ENCODE results near the gene TEF.

Gene TEF

DNA sequence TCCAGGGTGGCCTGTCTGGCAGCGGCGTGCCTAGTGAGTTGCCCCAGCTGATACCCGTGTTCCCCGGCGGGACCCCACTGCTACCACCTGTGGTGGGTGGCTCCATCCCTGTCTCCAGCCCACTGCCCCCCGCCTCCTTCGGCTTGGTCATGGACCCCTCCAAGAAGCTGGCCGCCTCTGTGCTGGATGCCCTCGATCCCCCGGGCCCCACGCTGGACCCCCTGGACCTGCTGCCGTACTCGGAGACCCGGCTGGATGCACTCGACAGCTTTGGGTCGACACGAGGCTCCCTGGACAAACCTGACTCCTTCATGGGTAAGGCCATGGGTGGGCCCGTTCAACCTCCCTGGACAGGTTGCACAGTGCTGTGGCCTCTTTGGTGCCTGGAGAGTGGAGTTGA lies 41.9 kb upstream of the TEF start:
- TF ChIP-seq, protein P1, sequence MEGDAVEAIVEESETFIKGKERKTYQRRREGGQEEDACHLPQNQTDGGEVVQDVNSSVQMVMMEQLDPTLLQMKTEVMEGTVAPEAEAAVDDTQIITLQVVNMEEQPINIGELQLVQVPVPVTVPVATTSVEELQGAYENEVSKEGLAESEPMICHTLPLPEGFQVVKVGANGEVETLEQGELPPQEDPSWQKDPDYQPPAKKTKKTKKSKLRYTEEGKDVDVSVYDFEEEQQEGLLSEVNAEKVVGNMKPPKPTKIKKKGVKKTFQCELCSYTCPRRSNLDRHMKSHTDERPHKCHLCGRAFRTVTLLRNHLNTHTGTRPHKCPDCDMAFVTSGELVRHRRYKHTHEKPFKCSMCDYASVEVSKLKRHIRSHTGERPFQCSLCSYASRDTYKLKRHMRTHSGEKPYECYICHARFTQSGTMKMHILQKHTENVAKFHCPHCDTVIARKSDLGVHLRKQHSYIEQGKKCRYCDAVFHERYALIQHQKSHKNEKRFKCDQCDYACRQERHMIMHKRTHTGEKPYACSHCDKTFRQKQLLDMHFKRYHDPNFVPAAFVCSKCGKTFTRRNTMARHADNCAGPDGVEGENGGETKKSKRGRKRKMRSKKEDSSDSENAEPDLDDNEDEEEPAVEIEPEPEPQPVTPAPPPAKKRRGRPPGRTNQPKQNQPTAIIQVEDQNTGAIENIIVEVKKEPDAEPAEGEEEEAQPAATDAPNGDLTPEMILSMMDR (conservative IDR thresholded peaks at IDR 0.05; ENCODE audit: low read depth, low read length): no peak
- DNase-seq (ENCODE audit: low read depth): no peak
- no peak overlapping the region for H3K4me3 ChIP-seq (ENCODE audit: low read depth, low read length)

DNA sequence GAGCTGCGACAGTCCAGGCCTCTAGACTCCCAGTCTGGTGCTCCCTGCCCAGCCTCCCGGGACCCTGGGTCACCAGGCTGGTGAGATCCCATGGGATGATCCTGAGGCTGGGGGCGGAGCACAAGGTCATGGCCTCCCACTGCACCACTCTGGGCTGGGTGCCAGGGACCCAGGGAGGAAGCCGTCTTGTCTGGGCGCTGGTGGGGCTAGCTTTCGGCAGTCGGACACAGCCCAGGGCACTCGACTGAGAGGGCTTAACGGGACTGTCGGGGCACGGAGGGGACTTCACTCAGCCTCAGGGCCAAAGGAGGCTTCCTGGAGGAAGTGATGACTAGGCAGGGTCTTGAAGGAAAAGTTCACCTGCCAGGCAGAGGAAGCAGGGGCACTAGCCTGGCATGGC lies 41.4 kb upstream of the TEF start:
- no peak overlapping the region for H3K4me3 ChIP-seq (ENCODE audit: low read depth, low read length)
- no peak for DNase-seq (ENCODE audit: low read depth)
- TF ChIP-seq, protein P1 (conservative IDR thresholded peaks at IDR 0.05; ENCODE audit: low read depth, low read length): no peak

- H3K4me3 ChIP-seq (ENCODE audit: low read depth, low read length): no peak overlapping the region
- TF ChIP-seq, protein P1 (conservative IDR thresholded peaks at IDR 0.05; ENCODE audit: low read depth, low read length): no peak
- no peak for DNase-seq (ENCODE audit: low read depth)
Observed at GRCh38 chr22:41341012-41341411, 40.7 kb upstream of the TEF start.

DNA sequence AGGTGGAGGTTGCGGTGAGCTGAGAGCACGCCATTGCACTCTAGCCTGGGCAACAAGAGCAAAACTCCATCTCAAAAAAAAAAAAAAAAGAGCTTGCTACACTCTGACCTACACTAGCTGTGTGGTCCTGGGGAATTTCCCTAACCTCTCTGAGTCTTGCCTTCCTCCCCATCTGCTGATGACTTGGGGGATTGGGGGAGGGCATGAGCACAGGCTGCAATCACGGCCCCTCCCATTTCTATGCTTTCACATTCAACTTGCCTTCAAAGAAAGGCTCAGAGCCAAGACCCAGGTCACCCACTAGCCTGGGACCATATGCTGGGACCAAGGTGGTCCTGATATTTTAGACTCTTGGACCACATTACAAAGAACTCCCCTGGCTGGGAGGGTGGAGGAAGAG lies 39.8 kb upstream of the TEF start:
- H3K4me3 ChIP-seq (ENCODE audit: low read depth, low read length): no peak overlapping the region
- TF ChIP-seq, protein P1 (conservative IDR thresholded peaks at IDR 0.05; ENCODE audit: low read depth, low read length): no peak

DNA sequence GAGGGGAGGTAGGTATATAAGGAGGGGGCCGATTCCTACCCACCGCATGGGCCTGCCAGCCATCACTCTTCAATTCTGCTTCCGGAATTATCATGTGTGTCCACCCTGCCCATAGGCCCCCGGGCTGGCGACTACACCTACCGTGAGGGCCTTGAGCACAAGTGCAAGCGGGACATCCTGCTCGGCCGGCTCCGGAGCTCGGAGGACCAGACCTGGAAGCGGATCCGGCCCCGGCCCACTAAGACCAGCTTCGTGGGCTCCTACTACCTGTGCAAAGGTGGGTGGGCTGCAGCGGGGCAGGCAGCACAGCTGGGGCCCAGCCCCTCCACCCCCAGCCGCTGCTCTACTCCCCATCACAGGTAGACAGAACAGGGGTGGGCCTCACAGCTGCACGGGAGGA lies 38.4 kb upstream of the TEF start:
- no peak overlapping the region for H3K4me3 ChIP-seq (ENCODE audit: low read depth, low read length)
- TF ChIP-seq, protein P1 (conservative IDR thresholded peaks at IDR 0.05; ENCODE audit: low read depth, low read length): no peak
- no peak for DNase-seq (ENCODE audit: low read depth)

More for the DNA sequence above, 39.8 kb upstream of the TEF start:
- peak; percentile 30 for DNase-seq (ENCODE audit: low read depth)

DNA sequence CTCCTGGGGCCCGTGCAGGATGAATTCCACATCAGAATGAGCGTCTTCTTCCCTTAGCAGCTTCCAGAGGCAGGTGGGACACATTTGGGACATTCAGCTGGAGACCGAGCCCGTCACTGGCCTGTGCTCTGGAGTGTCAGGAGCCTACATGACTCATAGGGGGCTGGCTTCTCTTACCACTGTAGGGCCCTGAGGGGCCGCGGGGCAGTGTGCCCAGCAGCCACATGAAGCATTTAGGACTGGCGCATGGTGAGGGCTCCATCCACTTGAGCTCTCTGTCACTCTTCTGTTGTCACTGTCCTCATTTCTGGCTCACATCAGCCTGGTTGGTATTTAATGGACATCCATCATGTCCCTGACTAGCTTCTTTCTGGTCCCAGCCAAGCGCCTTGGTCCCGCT lies 38.0 kb upstream of the TEF start:
- DNase-seq (ENCODE audit: low read depth): no peak
- H3K4me3 ChIP-seq (ENCODE audit: low read depth, low read length): no peak overlapping the region
- TF ChIP-seq, protein P1 (conservative IDR thresholded peaks at IDR 0.05; ENCODE audit: low read depth, low read length): no peak

DNA sequence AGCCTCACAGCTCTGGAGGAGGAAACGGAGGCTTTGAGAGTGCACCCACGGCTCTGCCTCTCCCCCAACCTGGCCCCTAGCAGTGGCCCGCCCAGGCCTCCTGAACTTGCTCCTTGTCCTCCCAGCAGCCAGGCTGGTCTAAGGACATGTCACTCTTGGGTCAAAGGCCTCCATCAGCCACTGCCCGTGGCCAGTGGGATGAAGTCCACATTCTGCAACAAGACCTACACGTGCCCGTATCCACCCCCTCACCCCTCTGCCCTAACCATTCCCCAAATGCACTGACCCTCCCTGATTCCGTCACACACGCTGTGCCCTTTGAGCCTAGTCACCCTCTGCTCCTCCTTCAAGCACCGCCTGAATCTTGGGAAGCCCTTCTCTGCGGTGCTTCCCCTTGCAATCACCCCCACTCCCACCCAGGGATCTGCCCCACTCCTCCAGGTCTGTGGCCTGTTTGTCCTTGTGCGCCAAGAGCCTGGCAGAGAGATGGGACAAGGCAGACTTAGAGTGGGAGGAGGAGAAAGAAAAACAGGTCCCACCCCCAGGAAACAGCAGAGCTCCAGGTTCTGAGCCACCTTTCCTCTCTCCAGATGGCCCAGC lies 37.5 kb upstream of the TEF start:
- TF ChIP-seq, protein P1 (conservative IDR thresholded peaks at IDR 0.05; ENCODE audit: low read depth, low read length): no peak
- no peak for DNase-seq (ENCODE audit: low read depth)
- H3K4me3 ChIP-seq (ENCODE audit: low read depth, low read length): no peak overlapping the region
